ENCODE results near the gene SDF4.

Gene SDF4

DNA sequence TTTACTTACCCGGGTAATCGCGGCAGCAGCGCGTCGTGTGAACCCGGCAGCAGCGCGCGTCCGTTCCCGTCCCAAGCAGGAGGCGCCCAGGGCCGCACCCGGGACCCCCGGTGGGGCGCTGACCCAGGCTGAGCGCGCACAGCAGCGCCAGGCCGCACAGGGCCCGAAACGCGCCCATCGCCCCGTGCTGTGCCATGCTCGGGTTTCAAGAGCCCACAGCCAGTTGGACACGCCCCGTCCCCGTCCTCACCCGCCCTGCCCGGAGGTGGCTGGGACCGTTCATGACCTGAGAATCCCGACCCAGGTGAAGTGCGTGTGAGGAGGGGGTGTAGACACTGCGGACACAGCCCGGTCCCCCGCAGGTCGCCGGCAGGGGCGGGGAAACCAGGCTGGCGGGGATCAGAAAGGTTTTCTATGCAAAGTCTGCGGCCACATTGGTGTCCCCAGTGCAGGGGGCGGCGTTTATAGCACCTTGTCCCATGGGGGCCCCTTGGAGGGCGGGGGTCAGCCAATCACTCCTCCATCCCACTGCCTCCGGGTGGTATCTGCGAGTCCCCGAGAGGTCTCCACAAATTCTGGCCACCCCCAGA is 25.3 kb downstream of the SDF4 start, which contains the start of gene TNFRSF18:
Gene TNFRSF18 (minus strand): TSS at position 217 of the 590 bp plus-strand sequence. CDS start 21 bp downstream, at position 196.
- peak; percentile 75 for DNase-seq (ENCODE audit: low spot score)
- TF ChIP-seq, protein P1, sequence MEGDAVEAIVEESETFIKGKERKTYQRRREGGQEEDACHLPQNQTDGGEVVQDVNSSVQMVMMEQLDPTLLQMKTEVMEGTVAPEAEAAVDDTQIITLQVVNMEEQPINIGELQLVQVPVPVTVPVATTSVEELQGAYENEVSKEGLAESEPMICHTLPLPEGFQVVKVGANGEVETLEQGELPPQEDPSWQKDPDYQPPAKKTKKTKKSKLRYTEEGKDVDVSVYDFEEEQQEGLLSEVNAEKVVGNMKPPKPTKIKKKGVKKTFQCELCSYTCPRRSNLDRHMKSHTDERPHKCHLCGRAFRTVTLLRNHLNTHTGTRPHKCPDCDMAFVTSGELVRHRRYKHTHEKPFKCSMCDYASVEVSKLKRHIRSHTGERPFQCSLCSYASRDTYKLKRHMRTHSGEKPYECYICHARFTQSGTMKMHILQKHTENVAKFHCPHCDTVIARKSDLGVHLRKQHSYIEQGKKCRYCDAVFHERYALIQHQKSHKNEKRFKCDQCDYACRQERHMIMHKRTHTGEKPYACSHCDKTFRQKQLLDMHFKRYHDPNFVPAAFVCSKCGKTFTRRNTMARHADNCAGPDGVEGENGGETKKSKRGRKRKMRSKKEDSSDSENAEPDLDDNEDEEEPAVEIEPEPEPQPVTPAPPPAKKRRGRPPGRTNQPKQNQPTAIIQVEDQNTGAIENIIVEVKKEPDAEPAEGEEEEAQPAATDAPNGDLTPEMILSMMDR (IDR thresholded peaks at IDR 0.05; ENCODE audit: extremely low read depth, missing control alignments): no peak

DNA sequence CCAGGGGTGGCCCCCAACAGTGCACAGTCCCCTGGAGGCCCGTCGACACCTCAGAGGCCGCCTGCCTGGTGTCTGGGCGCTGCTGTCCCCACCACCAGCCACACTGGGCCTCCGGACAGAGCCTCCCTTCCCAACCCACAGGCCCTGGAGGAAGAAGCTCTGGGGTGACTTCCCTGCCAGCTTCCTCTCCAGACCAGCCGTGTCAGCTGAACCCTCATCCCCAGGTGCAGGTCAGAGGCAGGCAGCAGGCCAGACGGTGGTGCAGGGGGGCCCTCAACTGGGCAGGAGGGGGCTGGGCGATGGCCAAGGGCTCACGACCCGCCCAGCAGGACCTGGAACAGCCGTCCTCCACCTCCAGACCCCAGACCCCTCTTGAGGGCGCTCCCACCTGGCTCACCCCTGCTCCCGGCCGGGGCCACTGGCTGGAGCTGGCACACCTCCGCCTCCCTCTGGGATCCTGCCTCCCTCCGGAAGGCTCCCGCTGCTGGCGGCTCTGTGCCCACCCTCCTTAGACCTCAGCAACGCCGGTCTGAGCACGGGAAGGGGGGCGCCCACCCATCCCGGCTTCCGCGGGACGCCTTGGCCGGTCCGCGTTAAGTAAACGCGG is 25.9 kb downstream of the SDF4 start:
- DNase-seq (ENCODE audit: low spot score): peak; percentile 66
- TF ChIP-seq, protein P1 (IDR thresholded peaks at IDR 0.05; ENCODE audit: extremely low read depth, missing control alignments): no peak

DNA sequence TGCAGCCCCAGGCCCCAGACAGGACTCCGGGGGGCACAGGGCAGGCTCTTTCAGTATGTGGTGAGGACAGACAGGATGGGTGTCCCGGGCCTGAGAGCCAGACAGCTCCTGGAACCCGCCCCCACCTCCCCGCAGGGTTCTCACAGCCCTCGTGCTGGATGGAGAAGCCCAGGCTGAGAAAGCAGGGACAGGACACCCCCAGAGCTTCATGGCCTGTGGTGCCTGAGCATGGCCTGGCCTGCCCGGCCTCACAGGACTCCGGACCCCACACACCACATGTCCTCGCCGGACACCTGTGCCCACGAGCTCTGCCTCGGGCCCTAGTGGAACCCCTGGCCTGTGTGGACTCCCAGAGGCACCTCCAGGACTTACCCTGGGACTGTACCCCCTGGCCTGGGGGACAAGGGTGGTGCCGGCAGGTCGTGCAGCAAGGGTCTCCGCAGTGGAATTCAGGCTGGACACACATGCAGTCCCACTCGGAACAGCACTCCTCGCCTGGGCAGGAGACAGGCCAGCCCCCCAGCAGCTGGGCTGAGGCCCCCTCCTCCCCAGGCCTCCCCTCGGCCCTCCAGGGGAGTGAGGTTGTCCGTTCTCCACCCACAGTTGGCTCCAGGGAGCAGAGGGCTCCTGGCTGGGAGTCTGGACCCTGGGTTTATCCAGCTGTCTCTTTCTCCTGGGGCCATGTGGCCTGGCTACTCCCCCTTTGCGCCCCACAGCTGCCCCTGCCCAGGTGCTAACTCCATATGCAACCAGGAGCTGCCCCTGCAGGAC is 26.6 kb downstream of the SDF4 start:
- TF ChIP-seq, protein P1 (IDR thresholded peaks at IDR 0.05; ENCODE audit: extremely low read depth, missing control alignments): no peak

DNA sequence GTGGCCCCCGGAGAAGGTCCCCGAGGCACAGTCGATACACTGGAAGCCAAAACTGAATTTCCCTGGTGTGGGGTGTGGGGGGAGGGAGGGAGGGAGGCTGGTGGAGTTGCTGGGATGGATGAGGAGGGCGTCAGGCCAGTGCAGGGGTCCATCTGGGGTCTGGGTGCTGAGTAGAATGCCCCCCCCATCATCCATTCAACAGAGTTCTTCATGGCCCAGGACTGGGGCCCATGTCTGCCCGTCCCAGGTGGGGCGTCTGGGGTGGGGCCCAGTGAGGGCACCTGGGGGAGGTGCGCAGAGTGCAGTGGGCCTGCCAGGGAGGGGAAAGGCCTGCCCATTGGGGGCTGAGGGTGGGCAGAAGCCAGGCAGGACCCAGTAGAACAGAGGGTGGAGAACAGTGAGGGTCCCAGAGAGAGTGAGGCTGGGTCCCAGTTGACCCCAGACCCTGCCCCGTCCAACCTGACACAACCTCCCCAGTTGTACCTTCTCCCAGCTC is 27.3 kb downstream of the SDF4 start:
- no peak for DNase-seq (ENCODE audit: low spot score)
- TF ChIP-seq, protein P1 (IDR thresholded peaks at IDR 0.05; ENCODE audit: extremely low read depth, missing control alignments): no peak

More for the DNA sequence above, 26.6 kb downstream of the SDF4 start:
- DNase-seq (ENCODE audit: low spot score): no peak

DNA sequence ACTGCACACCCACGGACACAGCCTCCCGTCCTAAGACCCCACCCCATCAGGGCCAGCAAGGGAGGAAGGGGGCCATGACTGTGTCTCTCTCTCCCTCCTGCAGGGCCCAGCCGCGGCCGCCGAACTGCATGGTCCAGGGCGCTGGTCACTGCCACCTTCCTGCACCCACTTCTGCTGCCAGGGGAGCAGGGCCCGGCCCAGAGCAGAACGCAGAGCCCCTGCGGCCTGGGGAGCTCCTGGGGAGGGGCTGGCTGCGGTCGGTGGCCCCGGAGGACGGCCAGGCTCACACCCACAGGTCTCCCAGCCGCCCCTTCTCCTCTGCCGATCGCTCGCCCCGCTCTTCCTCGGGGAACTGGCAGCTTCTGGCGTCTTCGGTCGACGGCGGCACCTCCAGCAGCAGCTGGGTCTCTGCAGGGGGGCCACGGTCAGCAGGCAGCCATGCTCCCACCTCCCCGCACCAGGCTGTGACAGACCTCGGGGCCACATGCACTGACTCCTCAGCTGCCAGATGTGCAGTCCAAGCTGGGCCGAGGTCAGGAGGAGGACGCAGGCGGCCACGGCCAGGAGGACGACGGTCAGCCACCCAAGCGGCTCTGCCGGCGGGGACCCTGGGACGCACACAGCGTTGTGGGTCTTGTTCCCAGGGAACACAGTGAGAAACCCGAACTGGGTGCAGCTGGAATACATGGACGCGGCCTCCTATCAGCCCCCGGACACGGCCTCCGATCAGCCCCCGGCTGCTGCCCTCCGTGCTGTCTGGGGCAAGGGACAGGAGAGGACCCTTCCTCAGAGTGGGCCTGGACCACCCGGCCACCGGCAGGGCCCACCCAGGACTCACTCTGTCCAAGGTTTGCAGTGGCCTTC is 28.0 kb downstream of the SDF4 start:
- DNase-seq (ENCODE audit: low spot score): no peak
- TF ChIP-seq, protein P1 (IDR thresholded peaks at IDR 0.05; ENCODE audit: extremely low read depth, missing control alignments): no peak

DNA sequence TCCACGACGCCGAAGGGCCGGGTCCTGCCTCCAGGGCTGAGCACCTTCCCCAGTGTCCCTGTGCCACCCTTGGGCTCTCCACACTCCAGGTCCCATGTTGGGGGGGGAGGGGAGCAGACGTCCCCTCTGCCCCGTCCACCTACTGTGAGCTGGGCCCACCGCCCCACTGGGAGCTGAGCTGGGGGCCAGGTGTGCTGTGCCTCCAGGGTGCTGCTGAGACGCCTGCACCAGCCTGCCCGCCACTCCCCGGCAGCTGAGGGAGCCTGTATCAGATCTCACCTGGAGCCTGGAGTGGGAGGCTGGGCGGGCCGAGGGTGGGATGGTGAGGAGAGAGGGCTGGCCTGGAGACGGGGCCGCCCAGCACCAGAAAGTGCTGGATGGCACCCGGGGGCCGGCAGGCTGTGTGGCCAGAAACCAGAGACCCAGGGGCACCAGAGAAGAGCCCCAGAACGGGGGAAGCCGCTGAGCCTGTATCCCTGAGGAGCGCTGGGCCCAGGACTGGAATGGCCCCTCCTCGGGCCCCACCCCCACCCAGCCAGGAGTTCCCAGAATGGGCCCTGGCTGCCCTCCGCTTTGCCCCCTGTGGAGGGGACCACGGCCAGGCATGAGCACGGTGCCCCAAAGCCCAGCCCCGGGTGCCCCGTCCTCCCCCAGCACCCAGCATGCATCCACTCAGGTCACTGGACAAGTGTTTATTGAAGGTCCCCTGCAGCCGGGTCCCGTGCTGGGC is 28.8 kb downstream of the SDF4 start:
- TF ChIP-seq, protein P1 (IDR thresholded peaks at IDR 0.05; ENCODE audit: extremely low read depth, missing control alignments): no peak
- DNase-seq (ENCODE audit: low spot score): no peak
